GM12892 (cell line): ENCODE results near the gene TACR2.
"Not testable (repeated sequence)": the region's sequence is repeated elsewhere in the genome, so short reads cannot be mapped to it uniquely, and the experiment has no call there.

ENCODE experiments used
- DNase-seq: peaks from one replicate; pipeline ENCODE4 v3.0.0; 2011; ENCODE audit not compliant: insufficient read length
- FAIRE-seq: peaks from 2 replicates; lab custom pipeline; 2011; peaks lifted over from hg19 to GRCh38; lab: Jason Lieb, UNC
- POLR2A ChIP-seq: IDR thresholded peaks from 2 replicates; pipeline ENCODE4 v1.6.1; 2011; ENCODE audit warnings: low read depth, low read length, control low read depth
- POLR2AphosphoS5 ChIP-seq: IDR thresholded peaks from 2 replicates; pipeline ENCODE4 v1.6.1; 2011; ENCODE audit warnings: low read depth, low read length, control low read depth
- TAF1 ChIP-seq: IDR thresholded peaks from 2 replicates; pipeline ENCODE4 v1.6.1; 2011; ENCODE audit warnings: low read depth, mild to moderate bottlenecking, control low read depth, low read length, borderline replicate concordance

The TACR2 gene

DNA sequence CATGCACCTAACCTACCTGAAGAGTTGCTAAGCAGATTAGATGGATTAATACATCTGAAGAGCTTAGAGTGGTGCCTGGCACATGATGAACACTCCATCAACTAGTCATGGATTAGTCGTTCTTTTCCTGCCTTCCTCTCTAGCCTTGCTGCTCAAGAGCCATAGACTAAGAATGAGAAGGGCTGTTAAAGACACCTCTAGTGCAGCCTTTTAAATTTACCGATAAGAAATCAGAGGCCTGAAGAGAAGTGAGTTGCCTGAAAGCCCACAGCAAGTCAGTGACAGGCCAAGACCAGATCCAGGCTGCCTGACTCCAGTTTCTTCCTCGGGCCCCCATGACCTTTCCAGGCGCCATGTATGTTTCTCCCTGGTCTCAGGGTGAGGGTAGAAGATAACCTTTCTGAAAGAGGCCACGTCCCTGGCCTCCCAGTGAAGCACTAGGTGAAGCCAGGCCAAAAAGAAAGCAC lies 41.1 kb upstream of the TACR2 start:
- FAIRE-seq (no peak), DNase-seq (no peak)
- TF ChIP-seq TAF1: no peak
- no peak for TF ChIP-seq POLR2A
- no peak for TF ChIP-seq POLR2AphosphoS5

DNA sequence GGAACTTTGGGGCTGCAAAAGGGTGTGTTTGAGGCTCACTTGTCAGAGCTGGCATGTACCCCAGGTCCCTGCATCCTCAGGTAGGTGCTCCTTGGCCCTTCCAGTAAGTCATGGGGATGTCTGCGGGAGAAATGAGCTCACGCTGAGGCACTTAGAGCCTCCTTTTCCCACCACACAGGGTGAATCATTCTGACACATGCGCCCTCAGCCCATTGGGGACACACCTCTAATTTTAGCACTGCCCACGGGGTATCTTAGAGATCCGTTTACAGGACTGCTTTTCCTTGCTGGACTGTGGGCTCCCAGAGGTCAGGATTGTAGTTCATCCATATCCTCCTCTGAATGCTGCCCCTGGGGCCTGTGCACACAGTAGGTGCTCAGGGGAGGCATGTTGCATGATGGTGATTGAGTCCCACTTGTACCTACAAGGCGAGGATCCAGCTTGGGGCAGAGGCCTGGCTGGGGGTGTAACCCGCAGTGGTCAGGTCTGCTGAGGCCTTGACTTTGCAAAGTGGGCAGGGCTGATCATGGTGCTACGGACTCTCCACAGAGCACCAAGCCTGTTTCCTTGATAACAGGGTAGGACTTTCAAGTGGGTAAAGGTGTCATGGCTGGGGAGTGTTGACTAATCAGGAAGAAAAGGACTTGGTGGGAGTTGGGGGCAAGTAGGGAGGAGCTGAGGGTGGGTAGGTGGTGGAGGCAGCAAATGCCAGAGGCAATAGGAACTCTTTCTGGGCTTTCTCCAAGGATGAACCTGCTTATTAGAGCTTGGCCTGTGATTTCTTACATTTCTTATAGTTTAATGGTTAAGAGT lies 40.4 kb upstream of the TACR2 start:
- TF ChIP-seq POLR2A: no peak
- no peak for TF ChIP-seq POLR2AphosphoS5
- TF ChIP-seq TAF1: no peak
- FAIRE-seq: no peak

GRCh38 chr10:69455006-69455763 lies 38.5 kb upstream of the TACR2 start:
- no peak for FAIRE-seq
- DNase-seq: no peak
- no peak for TF ChIP-seq TAF1
- TF ChIP-seq POLR2A: no peak
- no peak for TF ChIP-seq POLR2AphosphoS5

More for the DNA sequence above, 40.4 kb upstream of the TACR2 start:
- DNase-seq: no peak

DNA sequence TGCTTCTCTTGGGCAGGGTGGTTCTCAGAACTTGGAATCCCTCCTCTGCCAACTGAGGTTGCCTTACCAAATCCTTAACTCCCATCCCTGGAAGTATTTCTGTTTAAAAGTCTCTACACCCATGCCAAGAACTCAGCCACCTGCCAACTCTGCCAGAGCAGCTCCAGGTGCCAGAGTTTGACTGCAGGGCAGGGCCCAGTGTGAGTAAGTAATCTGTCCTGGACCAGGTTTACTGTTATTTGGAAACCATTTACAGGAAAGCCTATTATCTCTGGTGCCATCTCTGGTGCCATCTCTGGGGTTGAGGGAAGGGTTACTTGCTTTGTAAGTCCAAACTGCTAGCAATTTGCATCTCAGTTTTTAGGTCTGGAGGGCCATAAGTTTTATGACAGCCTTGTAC lies 37.1 kb upstream of the TACR2 start:
- no peak for DNase-seq
- no peak for TF ChIP-seq POLR2AphosphoS5
- TF ChIP-seq TAF1: no peak
- no peak for TF ChIP-seq POLR2A
- no peak for FAIRE-seq

DNA sequence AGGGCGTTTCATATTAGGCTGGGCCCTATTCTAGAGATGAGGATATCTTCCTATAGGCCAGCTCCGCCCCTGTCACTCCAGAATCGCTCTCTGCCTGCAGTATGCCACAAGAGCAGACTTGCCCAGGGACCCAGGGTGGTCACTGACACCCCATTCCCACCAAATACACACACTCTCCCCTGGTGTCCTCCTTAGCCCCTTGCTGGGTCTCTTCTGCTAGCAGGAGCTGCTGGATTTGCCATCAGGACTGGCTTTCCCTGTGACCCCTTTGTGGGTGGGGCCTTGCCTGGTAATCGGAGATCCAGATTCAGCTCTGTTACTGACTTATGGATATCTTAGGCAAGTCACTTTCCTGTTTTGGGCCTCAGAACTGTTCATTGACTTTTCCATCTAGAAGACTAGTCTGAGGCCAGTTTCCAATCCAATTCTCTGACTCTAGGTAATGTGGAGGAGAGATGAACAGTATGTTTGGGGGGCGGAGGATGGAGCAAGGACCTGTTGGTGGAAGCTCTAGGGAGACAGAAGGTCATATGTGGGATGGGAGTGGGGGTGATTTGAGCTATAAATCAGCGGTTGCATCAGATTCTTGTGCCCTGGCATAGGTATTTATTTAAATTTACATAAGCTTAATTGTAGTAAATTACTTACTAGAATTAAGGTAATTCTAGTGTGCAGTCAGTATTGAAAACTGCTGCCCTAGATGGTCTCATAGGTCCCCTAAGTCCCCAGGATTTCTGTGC lies 36.1 kb upstream of the TACR2 start:
- FAIRE-seq (no peak), DNase-seq (no peak)
- TF ChIP-seq POLR2AphosphoS5: no peak

DNA sequence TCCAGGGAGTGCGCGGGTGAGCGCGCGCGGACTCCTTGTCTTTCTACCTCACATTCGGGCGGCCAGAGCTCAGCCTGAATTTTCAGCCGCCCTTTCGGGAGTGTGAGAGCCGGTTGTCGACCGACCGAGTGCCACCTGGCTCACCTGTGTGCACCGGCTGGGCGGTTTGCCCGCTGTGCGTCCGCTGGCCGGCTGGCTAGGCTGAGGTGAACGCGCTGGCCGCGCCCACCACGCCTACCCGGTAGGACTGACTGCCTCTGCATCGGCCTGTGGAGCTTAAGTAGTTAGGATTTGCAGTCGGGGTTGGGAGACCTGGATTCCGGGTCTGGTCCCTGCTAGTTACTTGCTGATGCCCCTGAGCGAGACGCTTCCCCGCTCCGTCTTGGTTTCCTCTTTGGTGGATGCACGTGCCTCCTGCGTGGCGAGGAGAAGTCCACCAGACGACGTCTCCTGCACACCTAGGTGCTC lies 35.1 kb upstream of the TACR2 start:
- DNase-seq (no peak), FAIRE-seq (no peak)
- TF ChIP-seq POLR2A (no peak), TAF1 (no peak), POLR2AphosphoS5 (no peak)

- DNase-seq: peak; percentile 69
- FAIRE-seq: no peak
- TF ChIP-seq TAF1 (no peak), POLR2AphosphoS5 (no peak), POLR2A (no peak)
Observed at GRCh38 chr10:69451209-69451783, 34.6 kb upstream of the TACR2 start, which contains the start of gene TSPAN15. TSPAN15 (plus strand) TSS chr10:69451465; CDS start chr10:69451595, 130 bp downstream.

GRCh38 chr10:69450395-69450794 lies 33.7 kb upstream of the TACR2 start:
- FAIRE-seq: not testable (repeated sequence)

DNA sequence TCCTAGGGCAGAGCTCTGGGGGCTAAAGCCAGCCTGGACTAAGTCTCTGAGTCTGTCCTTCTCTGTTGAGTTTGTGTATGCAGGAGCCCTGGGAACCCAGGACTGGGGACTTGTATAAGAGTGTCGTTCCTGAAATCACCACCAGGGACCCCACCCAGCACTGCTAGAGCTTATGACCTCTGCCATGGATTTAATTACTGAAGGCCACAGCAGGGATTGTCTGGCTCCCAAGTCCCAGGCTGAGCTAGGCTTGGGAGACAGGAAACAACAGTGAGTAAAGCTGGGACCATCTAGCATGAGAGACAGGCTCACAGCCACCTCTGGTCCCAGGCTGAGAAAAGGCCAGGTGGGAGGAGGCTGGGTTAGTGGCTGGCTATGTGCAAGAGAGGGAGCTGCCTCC lies 33.1 kb upstream of the TACR2 start:
- FAIRE-seq: no peak
- TF ChIP-seq POLR2AphosphoS5 (no peak), POLR2A (no peak), TAF1 (no peak)
- DNase-seq: no peak

More at GRCh38 chr10:69450395-69450794, 33.7 kb upstream of the TACR2 start:
- not testable (repeated sequence) for DNase-seq

DNA sequence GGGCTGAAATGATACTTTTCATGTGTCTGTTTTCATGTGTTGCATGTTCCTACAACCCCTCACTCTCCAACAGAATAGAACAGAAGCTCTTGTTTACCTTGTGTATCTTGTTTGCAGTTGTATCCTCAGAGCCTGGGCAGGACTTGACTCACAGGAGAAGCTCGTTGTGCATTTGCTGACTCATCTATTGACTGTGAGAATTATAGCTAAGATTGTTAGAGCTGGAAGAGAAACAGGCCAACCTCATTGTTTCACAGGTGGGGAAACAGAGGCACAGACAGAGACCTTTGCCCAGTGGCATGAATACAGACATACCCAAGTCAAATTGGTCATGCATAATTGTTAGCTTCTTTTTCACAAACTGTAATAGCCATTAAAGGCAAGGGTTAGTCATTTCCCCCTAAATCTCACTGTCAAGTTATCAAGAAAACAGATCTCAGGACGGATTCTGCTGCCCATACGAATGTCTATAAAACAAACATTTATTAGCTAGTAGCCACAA lies 30.0 kb upstream of the TACR2 start:
- no peak for DNase-seq
- no peak for FAIRE-seq
- no peak for TF ChIP-seq TAF1
- TF ChIP-seq POLR2AphosphoS5: no peak
- TF ChIP-seq POLR2A: no peak

- FAIRE-seq (no peak), DNase-seq (no peak)
- TF ChIP-seq TAF1 (no peak), POLR2A (no peak), POLR2AphosphoS5 (no peak)
Observed at GRCh38 chr10:69446229-69446628, 29.5 kb upstream of the TACR2 start.

DNA sequence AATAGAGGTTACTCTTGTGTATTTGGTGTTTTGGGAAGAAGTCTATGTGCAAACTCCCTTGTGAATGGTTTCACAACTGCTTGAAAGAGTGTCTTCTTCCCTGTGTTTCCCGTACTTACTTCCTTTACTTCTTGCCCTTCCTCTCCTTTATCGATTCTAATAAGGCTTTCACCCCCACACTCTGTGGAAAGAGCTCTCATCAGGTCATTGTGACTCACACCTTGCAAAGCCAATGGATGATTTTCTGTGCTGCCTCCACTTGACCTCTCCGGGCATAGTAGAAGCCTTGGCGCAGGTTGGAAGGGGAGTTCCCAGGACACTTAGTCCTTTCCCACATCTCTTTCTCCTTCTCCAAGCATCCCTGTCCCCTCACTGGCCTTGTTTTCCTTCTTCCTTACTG lies 28.3 kb upstream of the TACR2 start:
- no peak for DNase-seq
- FAIRE-seq: no peak
- no peak for TF ChIP-seq POLR2AphosphoS5
- no peak for TF ChIP-seq TAF1
- TF ChIP-seq POLR2A: no peak
